HL-60 (cell line): Measurements from ENCODE around the gene TRAF5.

Experiments used
- CTCF ChIP-seq: IDR thresholded peaks from one replicate; pipeline ENCODE4 v1.5.1; 2011; ENCODE audit warnings: low read length, control low read depth, inconsistent platforms; ENCODE audit not compliant: insufficient read depth
- SPI1 ChIP-seq: IDR thresholded peaks from 2 replicates; pipeline ENCODE4 v1.6.1; 2012; ENCODE audit warnings: low read depth, mild to moderate bottlenecking, borderline replicate concordance

- TF ChIP-seq CTCF (no peak), SPI1 (no peak)
Measured at GRCh38 chr1:211324992-211325775, 1.4 kb upstream of the TRAF5 start.
